ENCODE measurements around the gene CTTNBP2NL. TPM values are rescaled to one million over a fixed set of nuclear protein-coding genes. Genes with fewer than 3 reads are reported as not detected.

CTTNBP2NL gene
- total and polyA plus RNA-seq, 10 of the 15 experiments (the other 5 are each of a cell fraction or from before 2014, with no cell fraction given) = 2.1 to 11.3 (median 5.6) TPM

DNA sequence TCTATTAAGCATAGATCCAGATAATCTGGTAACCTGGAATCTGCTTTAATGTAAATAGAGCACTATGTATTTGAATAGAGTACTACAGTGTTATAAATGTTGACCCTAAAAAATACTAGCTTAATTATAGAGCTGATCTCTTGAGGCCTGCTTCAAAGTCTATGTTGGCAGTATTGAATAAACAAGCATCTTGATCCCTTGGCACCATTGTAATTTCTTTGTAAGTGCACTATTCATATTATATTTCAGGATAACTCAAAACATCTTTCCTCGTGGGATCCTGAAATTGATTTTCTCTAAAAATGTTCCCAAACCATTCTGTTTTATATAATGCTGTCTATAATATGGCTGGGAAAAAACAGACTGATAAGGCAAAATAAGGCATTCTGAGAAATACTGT lies 10.8 kb downstream of the CTTNBP2NL start:
- H3K4me1 ChIP-seq (ENCODE audit: control insufficient read depth, insufficient read depth, low read length) = peaks cover 5% of the 10 kb centered on the region
- no peak overlapping the region for H3K27ac ChIP-seq (ENCODE audit: control insufficient read depth, insufficient read depth)
- DNase-seq (ENCODE audit: low read depth, low spot score) (no peak), ATAC-seq (no peak), FAIRE-seq (no peak)
- TF ChIP-seq PAX8 (IDR thresholded peaks at IDR 0.05) (no peak), CBX3 (IDR thresholded peaks at IDR 0.05; ENCODE audit: borderline replicate concordance, low read depth) (no peak), EZH2 (IDR thresholded peaks at IDR 0.05; ENCODE audit: borderline replicate concordance, control insufficient read depth, low read depth, low read length) (no peak), TARDBP (IDR thresholded peaks at IDR 0.05; ENCODE audit: borderline replicate concordance) (no peak), ZNF274 (IDR thresholded peaks at IDR 0.05; ENCODE audit: insufficient read depth, insufficient read length) (no peak), MTA2 (IDR thresholded peaks at IDR 0.05; ENCODE audit: low read depth) (no peak), MXI1 (IDR thresholded peaks at IDR 0.05; ENCODE audit: low read depth, low read length) (no peak)
- TF ChIP-seq, protein P1, sequence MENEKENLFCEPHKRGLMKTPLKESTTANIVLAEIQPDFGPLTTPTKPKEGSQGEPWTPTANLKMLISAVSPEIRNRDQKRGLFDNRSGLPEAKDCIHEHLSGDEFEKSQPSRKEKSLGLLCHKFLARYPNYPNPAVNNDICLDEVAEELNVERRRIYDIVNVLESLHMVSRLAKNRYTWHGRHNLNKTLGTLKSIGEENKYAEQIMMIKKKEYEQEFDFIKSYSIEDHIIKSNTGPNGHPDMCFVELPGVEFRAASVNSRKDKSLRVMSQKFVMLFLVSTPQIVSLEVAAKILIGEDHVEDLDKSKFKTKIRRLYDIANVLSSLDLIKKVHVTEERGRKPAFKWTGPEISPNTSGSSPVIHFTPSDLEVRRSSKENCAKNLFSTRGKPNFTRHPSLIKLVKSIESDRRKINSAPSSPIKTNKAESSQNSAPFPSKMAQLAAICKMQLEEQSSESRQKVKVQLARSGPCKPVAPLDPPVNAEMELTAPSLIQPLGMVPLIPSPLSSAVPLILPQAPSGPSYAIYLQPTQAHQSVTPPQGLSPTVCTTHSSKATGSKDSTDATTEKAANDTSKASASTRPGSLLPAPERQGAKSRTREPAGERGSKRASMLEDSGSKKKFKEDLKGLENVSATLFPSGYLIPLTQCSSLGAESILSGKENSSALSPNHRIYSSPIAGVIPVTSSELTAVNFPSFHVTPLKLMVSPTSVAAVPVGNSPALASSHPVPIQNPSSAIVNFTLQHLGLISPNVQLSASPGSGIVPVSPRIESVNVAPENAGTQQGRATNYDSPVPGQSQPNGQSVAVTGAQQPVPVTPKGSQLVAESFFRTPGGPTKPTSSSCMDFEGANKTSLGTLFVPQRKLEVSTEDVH (IDR thresholded peaks at IDR 0.05; ENCODE audit: low read depth, partially characterized antibody) = no peak
- H3K4me2 ChIP-seq (ENCODE audit: control insufficient read depth, insufficient read depth) = no peak overlapping the region
- no peaks in the 10 kb centered on the region for H3K27me3 ChIP-seq (replicated peaks in 1 of 2; ENCODE audit: control insufficient read depth in 2 of 2, insufficient read depth in 2 of 2, low read length in 1 of 2)
- ChIA-PET CTCF (interaction anchor here (1.2 to 1.3 kb wide), 4 partner anchors 9 to 60 kb away, joined by 3 to 7 read pairs (median 4); no protein-coding TSS in a partner anchor), SMC1A (ENCODE audit: uncharacterized antibody, unreplicated experiment) (interaction anchor here (0.9 to 1.7 kb wide), 5 partner anchors 13 to 60 kb away, joined by 3 to 7 read pairs (median 3); no protein-coding TSS in a partner anchor), POLR2A (no interaction called here), RAD21 (ENCODE audit: unreplicated experiment) (interaction anchor here (1.0 kb wide), 1 partner anchor 16 kb away, joined by 3 read pairs; no protein-coding TSS in a partner anchor)
- H2AFZ ChIP-seq (ENCODE audit: control insufficient read depth, low read depth, low read length) = no peak overlapping the region
- H3K4me3 ChIP-seq = no peak overlapping the region
- H3K9ac ChIP-seq (ENCODE audit: control insufficient read depth, insufficient read depth, low read length) = no peak overlapping the region
- peaks cover 25% of the 10 kb centered on the region for H3K79me2 ChIP-seq (ENCODE audit: control insufficient read depth, insufficient read depth, low read length)
- no TSS peak for BruUV-seq (replicated peaks)
- no peaks in the 10 kb centered on the region for H3K36me3 ChIP-seq (ENCODE audit: control insufficient read depth in 2 of 2, insufficient read depth in 2 of 2, low read length in 1 of 2)
- intact Hi-C loops (cut with micrococcal nuclease; ENCODE audit: unreplicated experiment) = no loop called here
- H4K20me1 ChIP-seq (ENCODE audit: control insufficient read depth, insufficient read depth) = no peaks in the 10 kb centered on the region
- in situ Hi-C loops (cut with MboI) = no loop called here
- WGBS (ENCODE audit: insufficient coverage, insufficient replicate concordance, low lambda C conversion rate, missing lambda C conversion rate) = 41% methylated on average over 1 of the region's 1 CpG
- H3K9me3 ChIP-seq (replicated peaks; ENCODE audit: control insufficient read depth, insufficient read depth, low read length) = no peaks in the 10 kb centered on the region
